OCI-LY7 (cell line): Measurements from ENCODE around the gene CFAP73.

Source experiments
- CTCF ChIP-seq: fragments of 200-600 bp; sonication (generic); conservative IDR thresholded peaks from 2 replicates; pipeline ENCODE4 v1.5.1; 2014; ENCODE audit warnings: mild to moderate bottlenecking, antibody characterized with exemption, low read length, moderate library complexity, mixed read lengths
- EZH2phosphoT487 ChIP-seq: fragments of 200-600 bp; sonication (generic); IDR thresholded peaks from 2 replicates; pipeline ENCODE4 v1.6.1; 2018; ENCODE audit warnings: low read depth, borderline replicate concordance, mild to moderate bottlenecking, mixed run types, antibody characterized with exemption, low read length, moderate library complexity, mixed read lengths

DNA sequence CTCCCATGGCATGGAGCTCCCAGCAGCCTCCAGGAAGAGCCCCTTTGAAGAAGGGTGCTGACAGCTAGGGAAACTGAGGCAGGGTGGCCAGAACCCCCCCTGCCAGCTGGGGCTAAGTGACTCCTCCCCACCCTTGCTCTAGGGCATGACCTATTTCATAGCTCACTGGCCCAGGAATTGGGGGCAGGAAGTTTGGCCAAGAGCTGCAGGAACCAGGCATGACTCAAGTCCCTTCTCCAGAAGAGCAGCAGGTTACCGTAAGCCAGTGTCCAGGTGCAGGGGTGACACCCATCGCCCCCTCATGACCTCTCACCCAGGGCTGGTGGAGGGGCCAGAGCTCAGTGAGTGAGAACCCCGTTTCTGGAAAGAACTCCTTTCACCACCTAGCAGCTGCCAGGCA is 15.9 kb upstream of the CFAP73 start:
- TF ChIP-seq CTCF, result no peak
- no peak for TF ChIP-seq EZH2phosphoT487
